Mucosa of stomach (tissue), 1 donor: Measurements from ENCODE around the gene MAST4.

ENCODE experiments used
- H3K27me3 ChIP-seq: one replicate; pipeline ENCODE4 v1.7.0; 2013; ENCODE audit warnings: mild to moderate bottlenecking, low read length; ENCODE audit not compliant: control insufficient read depth, insufficient read depth
- H3K36me3 ChIP-seq: one replicate; pipeline ENCODE4 v1.7.0; 2013; ENCODE audit warnings: low read length; ENCODE audit not compliant: control insufficient read depth, insufficient read depth
- H3K4me1 ChIP-seq: one replicate; pipeline ENCODE4 v1.7.0; 2013; ENCODE audit warnings: mild to moderate bottlenecking, low read length; ENCODE audit not compliant: control insufficient read depth, insufficient read depth
- H3K4me3 ChIP-seq: one replicate; pipeline ENCODE4 v1.7.0; 2013; ENCODE audit warnings: low read length
- H3K9ac ChIP-seq: one replicate; pipeline ENCODE4 v1.7.0; 2013; ENCODE audit warnings: mild to moderate bottlenecking, low read length, moderate library complexity
- H3K9me3 ChIP-seq: one replicate; pipeline ENCODE4 v1.7.0; 2013; ENCODE audit warnings: mild to moderate bottlenecking, low read length, moderate library complexity; ENCODE audit not compliant: control insufficient read depth
- donor health status: Pancreatic carcinoma.

Gene MAST4

DNA sequence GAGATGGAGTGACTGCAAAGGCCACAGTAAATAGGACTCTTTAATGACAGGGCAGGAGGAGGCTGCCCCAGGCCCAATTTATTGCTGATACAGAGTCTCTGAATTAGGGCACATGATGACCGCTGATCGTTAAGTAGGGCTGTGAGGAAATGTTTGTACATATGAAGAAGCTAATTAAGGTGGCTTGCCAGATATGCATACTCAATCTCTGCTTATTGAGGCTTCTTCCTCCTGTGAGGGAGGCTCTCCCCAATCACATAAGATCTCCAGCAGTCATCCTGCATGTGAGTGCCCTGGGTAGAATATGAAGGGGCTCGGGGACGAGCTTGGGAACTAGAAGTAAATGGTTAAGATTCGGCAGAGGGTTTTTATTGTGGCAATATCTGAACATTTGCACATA lies 608.6 kb downstream of the MAST4 start:
- no peaks in the 10 kb centered on the region for H3K36me3 ChIP-seq
- H3K27me3 ChIP-seq = no peaks in the 10 kb centered on the region
- no peak overlapping the region for H3K4me3 ChIP-seq
- no peaks in the 10 kb centered on the region for H3K9me3 ChIP-seq
- H3K9ac ChIP-seq = no peak overlapping the region
- peaks cover 25% of the 10 kb centered on the region for H3K4me1 ChIP-seq

DNA sequence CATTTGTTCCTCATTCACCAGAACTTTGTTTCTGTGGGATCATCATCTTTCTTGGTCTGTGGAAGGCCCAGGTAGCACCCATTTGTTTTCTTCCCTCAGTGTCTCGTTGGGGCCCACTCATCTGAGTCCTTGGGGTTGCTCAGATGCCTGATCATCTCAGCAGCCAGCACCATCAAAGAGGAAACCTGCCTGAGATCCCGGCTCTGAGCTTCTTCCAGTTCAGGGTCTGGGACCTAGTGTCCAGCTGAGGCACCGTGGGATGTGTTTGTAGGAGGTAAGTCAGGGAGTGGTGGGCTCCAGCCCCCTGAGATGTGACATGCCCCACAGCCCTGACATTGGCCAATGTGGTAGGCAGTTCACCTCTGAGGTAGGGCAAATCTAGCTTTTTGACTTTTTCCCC lies 609.8 kb downstream of the MAST4 start:
- no peak overlapping the region for H3K4me3 ChIP-seq
- no peak overlapping the region for H3K9ac ChIP-seq

DNA sequence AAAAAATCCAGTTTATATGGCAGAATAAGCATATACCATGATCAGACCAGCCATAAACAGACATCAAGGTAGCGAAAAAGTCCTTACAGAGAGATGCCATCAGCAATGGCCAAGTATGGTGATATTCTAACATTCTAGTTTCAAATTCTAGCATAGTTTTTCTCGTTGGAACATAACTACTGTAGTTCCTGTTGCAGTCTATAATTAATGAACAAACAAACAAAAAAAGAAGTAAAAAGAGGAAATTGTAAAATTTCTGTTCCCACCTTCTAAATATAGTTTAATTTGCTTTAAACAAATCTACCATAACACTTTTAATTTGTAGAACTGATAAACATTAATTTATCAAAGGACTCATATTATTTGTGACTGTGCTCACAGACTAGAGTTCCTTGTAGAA lies 610.3 kb downstream of the MAST4 start:
- peaks cover 25% of the 10 kb centered on the region for H3K4me1 ChIP-seq
- no peak overlapping the region for H3K4me3 ChIP-seq

More for the DNA sequence above, 609.8 kb downstream of the MAST4 start:
- H3K36me3 ChIP-seq = no peaks in the 10 kb centered on the region
- no peaks in the 10 kb centered on the region for H3K27me3 ChIP-seq
- no peaks in the 10 kb centered on the region for H3K9me3 ChIP-seq
- peaks cover 25% of the 10 kb centered on the region for H3K4me1 ChIP-seq

DNA sequence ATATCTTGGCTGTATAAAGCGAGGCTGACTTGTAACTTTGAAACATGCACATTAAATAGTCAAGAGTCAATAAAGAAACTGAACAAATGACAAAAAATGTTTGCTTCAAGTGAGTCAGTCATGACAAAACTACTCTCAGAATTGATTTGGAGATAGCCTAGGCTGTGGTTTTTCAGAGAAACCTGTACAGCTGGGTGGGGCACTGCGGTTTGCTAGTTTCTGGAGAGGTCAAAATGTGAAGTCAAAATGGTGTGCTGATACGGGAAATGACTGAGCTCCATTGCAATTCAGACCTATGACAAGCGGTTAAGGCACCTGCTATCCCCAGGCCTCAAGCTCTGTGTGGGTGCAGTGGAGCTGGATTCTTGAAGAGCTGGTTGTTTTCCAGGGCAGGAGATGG lies 610.7 kb downstream of the MAST4 start:
- Histone ChIP-seq H3K36me3 (no peaks in the 10 kb centered on the region), H3K27me3 (no peaks in the 10 kb centered on the region), H3K4me1 (peaks cover 25% of the 10 kb centered on the region), H3K9me3 (no peaks in the 10 kb centered on the region), H3K9ac (no peak overlapping the region), H3K4me3 (no peak overlapping the region)

More for the DNA sequence above, 610.3 kb downstream of the MAST4 start:
- Histone ChIP-seq H3K9me3 (no peaks in the 10 kb centered on the region), H3K36me3 (no peaks in the 10 kb centered on the region), H3K27me3 (no peaks in the 10 kb centered on the region), H3K9ac (no peak overlapping the region)

DNA sequence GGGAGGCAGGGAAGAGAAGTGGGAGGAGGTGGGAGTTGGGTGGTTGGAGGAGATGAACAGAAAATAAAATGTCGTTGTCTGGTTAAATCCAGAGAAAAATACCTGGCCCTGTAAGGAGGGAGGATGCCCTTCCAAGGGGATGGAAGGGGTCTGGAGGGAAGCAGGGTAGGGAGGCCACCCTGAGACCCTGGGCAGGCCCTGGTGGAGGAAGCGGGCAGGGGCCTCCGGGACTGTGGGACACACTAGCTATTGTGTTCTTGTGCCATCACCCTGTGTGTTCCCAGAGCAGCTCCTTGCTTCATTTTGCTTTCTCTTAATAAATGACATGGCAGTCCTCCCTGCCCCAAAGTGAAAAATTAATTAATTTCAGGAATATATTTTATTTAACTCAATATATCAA lies 612.2 kb downstream of the MAST4 start:
- H3K9ac ChIP-seq = no peak overlapping the region
- H3K9me3 ChIP-seq = no peaks in the 10 kb centered on the region
- peaks cover 25% of the 10 kb centered on the region for H3K4me1 ChIP-seq
- no peaks in the 10 kb centered on the region for H3K36me3 ChIP-seq
- no peaks in the 10 kb centered on the region for H3K27me3 ChIP-seq
- H3K4me3 ChIP-seq = no peak overlapping the region

DNA sequence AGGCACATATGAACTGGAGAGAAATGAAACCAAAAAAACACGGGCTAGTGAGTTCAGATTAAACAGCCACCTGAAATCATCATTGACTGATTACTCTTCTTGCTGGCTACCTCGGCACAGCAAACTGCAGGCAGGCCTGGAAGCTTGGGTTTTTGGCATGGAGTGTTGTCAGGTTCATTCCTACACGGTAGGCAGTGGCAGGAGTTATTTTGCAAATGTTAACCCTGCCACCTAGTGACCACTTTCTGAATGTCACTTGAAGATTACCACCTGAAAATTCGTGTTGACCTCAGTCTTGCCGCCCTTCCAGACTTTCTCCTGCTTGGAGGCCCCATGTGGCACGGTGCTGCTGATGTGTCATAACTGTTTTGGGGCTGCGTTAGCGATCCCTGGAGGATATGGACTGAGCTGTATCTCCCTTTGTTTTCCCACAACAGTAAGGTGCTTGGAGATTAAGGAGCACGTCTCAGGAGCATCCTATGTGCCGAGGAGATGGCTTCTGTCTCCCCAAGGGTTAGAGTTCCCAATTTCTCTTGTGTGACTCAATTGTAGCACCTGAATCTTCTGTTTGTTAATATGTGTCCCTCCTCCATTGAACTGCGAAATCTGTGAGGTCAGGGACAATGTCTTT lies 613.1 kb downstream of the MAST4 start:
- Histone ChIP-seq H3K9ac (no peak overlapping the region), H3K9me3 (no peaks in the 10 kb centered on the region), H3K4me3 (no peak overlapping the region), H3K4me1 (peaks cover 21% of the 10 kb centered on the region), H3K27me3 (no peaks in the 10 kb centered on the region), H3K36me3 (no peaks in the 10 kb centered on the region)

DNA sequence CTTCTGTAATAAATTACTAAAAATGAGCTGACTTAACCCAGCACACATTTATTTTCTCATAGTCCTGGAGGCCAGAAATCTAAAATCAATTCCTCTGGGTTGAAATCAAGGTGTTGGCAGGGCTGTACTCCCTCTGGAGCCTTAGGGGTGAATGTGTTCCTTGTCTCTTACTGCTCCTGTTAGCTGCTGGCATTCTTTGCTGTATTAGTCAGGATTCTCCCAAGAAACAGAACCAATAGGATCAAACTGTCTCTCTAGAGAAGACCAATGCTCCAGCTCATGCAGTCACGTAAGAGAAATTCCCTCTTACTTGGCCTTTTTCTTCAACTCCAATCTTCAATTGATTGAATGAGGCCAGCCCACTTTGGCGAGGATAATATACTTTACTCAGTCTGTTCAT lies 615.7 kb downstream of the MAST4 start:
- Histone ChIP-seq H3K36me3 (no peaks in the 10 kb centered on the region), H3K9ac (no peak overlapping the region), H3K27me3 (no peaks in the 10 kb centered on the region), H3K4me1 (peaks cover 33% of the 10 kb centered on the region), H3K9me3 (no peaks in the 10 kb centered on the region), H3K4me3 (no peak overlapping the region)

DNA sequence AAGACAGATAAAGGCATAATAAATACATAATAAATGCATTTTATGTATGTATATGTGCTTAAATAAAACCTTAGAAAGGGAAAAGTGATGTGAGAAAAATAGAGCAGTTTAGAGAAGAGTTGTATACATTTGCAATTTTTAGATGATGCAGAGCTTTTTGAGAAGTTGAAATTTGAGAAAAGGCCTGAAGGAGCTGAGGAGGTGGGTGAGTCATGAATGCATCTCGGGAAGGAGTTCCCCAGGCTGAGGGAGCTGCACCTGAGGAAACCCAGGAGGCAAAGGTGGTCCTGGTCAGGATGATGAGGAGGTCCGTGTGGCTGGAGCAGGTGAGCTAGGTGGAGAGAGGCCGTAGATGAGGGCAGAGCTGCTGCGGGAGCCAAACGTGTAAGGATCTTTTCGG lies 617.8 kb downstream of the MAST4 start:
- Histone ChIP-seq H3K4me1 (peaks cover 23% of the 10 kb centered on the region), H3K9me3 (no peaks in the 10 kb centered on the region)

DNA sequence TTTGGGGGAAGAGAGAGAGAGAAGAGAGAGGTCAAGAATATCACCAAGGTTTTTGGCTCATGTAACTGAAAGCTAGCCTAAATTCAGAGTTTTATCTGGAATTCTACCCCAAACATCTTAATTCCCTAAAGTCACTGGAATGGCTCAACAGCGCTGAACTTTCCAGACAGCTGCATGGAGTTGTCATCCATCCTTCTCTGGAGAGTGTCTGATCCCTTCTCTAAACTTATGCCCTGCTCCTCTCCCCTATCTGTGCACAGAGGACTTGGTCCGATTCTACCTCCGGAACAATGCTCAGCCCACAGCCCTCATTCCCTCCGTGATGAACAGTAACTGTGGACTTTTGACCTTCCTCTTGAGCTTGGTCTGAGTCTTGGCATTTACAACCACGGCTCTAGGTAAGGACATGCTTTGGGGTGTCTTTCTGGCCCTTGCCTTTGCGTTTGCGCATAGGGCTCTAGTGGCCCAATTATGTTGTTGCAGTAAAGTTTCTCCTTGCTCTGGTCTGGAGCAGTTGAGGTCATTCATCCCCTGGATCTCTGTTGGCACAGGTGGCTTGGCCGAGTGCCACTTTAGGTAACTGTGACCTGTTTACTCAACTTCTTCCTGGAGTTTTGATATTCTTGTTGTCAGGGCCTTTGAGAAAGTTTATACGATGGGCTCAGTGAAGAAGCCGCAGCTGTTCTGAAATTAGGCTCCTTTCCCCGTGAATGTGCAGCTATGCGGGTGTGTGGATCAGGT lies 618.7 kb downstream of the MAST4 start:
- H3K36me3 ChIP-seq = no peaks in the 10 kb centered on the region
- H3K9ac ChIP-seq = peak overlapping the region; percentile 11
- no peak overlapping the region for H3K4me3 ChIP-seq
- H3K4me1 ChIP-seq = peaks cover 23% of the 10 kb centered on the region
- H3K9me3 ChIP-seq = no peaks in the 10 kb centered on the region
- no peaks in the 10 kb centered on the region for H3K27me3 ChIP-seq

More for the DNA sequence above, 617.8 kb downstream of the MAST4 start:
- Histone ChIP-seq H3K9ac (no peak overlapping the region), H3K4me3 (no peak overlapping the region), H3K27me3 (no peaks in the 10 kb centered on the region), H3K36me3 (no peaks in the 10 kb centered on the region)

DNA sequence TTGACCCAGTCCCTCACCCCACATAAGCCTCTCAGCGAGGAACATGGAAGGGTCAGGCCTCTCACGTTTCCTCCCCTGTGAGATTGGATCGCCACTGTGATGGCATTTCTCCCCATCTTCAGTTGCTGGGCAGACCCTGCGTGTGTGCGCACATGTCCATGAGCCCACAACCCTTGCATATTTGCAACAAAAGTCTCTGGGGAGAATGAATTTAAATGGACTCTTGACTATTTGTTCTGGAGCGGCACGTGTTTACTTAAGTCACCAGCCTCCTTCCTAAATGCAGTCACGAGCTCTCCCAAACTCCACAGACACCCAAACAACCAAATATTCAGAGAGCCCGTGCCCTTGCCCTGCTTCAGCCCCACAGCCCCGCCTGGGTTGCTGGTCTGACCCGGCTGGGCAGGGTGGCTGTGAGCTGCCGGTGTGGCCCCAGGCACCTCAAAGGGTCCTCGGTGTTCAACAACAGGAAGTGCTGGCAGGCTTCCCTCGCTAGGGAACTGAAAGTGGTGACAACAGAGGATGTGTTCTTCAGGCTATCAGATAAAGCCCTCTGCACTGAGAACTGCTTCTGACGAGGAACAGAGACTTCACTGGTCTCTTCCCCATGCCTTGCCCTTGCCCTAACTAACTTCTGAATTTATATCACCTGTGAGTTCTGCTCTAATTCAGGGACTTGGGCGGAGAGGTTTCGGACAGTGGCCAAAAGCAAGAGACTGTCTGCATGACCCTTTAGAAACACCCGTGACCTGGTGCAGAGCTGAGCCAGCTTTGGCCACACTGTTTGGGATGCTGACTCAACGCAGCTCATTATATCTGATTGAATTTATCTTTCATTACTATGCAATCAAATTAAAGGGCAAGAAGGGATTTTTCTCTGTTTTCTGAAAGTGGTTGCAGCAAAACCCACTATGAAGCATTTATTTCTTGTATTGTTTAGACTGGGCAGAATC lies 619.6 kb downstream of the MAST4 start:
- H3K36me3 ChIP-seq = no peaks in the 10 kb centered on the region
- H3K4me1 ChIP-seq = peaks cover 23% of the 10 kb centered on the region
- H3K9me3 ChIP-seq = no peaks in the 10 kb centered on the region
- H3K4me3 ChIP-seq = no peak overlapping the region
- peak overlapping the region; percentile 11 for H3K9ac ChIP-seq
- no peaks in the 10 kb centered on the region for H3K27me3 ChIP-seq

DNA sequence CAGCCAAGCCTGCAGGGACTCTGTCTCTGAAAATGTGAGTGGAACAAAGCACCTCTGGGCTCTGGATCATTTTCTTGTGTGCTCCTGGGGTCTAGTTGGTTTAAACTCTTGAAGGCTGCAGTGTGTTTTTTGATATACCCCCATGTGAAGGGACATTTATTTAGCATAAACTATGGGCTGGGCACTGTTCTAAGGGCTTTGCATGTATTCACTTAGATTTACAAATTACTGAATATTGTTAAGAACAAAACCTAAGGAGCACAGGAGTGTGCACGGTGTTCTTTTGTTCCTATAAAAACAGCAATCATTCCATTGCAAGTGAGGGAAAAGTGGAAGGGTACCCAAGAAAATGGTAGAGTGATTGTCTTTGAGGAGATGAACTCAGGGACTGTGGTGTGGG lies 620.4 kb downstream of the MAST4 start:
- no peaks in the 10 kb centered on the region for H3K27me3 ChIP-seq
- no peaks in the 10 kb centered on the region for H3K9me3 ChIP-seq
- peaks cover 23% of the 10 kb centered on the region for H3K4me1 ChIP-seq
- no peak overlapping the region for H3K4me3 ChIP-seq
- no peaks in the 10 kb centered on the region for H3K36me3 ChIP-seq
- peak overlapping the region; percentile 11 for H3K9ac ChIP-seq
